ENCODE data around the gene NRF1.
A peak's percentile ranks its signal among the peaks of the same experiment; 100 is the strongest.
"Not testable (repeated sequence)": the region's sequence is repeated elsewhere in the genome, so short reads cannot be mapped to it uniquely, and the experiment has no call there.

NRF1 gene

DNA sequence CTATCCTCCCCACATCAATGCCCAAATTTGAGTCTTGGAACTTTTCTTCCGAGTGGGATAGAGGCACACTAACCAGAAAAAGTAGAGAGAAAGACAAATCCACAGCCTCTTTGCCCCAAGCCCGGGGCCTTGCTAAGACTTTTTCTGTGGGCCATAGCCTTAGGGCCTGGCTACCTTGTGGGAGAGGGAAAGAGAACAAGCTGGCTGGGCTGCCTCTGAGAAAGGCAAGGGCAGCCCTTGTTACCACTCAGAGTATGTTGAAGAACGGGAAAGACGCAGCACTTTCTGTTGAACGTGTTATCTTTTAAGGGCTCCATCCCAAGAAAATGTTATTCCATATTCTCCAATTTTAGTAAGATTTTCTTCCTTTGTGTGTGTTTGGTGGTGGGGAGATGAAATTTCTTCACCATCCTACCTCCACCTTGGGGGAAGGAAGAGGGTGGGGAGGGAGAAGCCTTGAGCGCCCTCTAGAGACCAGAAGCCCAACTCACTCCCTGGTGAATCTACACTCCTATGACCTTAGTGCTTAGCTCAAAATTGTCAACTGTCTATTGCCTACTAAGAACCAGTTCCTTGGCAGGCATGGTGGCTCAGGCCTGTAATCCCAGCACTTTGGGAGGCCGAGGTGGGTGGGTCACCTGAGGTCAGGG is 3.9 kb upstream of the NRF1 start:
- peak; percentile 60 for DNase-seq (ENCODE audit: low spot score)

GRCh38 chr7:129609666-129610065 is 1.9 kb upstream of the NRF1 start:
- DNase-seq (ENCODE audit: low spot score), result peak; percentile 19

GRCh38 chr7:129610709-129611245 is 743 bp upstream of the NRF1 start:
- no peak for DNase-seq (ENCODE audit: low spot score)

DNA sequence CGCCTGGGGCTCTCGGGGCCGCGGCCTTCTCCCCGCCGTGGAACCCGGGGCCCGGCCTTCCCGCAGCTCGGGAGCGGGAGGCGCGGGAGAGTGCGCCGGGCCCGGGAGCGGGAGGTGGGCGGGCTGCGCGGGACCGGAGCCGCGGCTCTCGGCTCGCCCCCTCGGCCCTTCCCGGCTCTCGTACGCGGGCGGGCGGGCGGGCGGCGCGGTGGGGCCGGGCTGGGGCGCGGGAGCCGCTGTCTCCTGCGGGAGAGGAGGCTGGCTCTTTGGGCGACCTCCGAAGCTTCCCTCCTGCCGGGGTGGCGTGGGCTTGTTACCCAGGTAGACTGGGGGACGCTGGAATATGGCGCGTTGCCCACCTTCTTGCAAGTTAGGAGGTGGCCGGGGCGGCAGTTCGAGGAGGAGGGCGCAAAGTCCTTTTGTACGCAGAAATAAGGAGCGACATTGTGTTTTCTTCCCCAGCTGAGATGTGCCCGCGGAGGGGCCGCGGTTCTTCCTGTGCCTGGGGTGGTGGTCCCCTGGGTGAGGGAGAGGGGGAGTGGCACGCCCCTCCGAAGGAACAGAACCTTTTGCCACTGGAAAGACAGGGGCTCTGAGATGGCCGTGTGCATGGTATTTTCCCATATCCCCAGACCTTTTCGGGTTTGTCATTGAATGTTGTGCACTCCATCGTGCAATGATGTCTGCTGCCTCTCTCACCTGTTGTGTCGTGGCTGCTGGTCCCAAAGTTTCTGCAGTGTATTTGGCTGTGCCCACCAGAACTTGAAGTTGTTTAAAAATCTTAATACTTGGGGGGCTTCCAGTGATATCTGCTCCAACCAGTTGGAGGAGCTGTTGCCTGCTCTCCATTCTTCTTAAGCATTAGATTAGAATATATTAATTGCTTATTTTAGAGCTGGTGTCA is 844 bp downstream of the NRF1 start:
- DNase-seq (ENCODE audit: low spot score), result no peak

DNA sequence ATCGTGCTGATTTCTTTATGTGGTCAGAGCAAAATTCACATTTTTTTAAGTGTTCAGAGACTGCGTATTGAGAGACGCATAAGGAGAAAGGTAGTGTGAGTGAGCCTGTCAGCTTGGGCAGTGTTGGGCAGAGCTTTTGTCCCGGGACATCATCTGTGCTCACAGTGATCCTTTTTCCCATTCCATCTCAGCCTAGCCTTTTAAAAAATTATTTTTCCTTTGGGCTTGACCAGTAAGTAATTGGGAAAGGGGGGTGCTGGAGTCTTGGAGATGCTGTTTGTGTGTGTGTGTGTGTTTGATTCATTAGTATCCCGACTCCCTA is 1.5 kb downstream of the NRF1 start:
- no peak for DNase-seq (ENCODE audit: low spot score)

DNA sequence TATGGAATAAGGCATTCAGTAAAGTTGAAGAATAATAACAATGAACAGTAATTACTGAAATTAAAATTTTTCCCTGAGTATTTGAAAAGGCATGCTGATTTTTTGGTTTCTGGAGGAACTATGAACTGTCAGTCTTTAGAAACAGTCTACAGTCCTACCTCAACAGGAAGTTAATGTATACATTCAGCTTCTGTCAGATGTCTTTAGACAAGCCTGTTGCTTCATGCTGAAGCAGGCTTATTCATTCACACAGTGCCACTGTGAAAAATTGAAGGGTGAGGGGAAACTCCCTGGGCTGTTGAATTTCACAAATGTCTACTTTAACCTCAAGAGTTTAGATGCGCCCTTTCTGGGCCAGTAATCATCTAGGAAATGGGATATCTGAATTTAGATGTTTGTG is 3.5 kb downstream of the NRF1 start:
- DNase-seq (ENCODE audit: low spot score), result no peak

DNA sequence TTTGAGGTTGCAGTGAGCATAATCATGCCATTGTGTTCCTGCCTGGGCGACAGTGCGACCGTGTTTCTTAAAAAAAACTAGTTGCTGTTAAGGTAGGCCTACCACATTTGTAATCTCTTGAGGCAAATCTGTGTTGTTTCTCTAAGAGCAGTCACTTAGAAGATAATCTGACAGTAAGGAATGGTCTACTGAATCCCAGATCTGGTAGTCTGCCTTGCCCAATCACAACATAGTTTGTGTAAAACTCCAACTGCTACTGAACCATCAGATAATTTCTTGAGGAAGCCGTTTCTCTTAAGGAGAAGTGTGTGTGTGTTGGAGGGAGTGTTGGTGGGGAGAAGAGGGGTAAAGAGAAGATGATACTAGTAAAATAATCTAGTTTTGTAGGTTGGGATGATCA is 5.0 kb downstream of the NRF1 start:
- no peak for DNase-seq (ENCODE audit: low spot score)

DNA sequence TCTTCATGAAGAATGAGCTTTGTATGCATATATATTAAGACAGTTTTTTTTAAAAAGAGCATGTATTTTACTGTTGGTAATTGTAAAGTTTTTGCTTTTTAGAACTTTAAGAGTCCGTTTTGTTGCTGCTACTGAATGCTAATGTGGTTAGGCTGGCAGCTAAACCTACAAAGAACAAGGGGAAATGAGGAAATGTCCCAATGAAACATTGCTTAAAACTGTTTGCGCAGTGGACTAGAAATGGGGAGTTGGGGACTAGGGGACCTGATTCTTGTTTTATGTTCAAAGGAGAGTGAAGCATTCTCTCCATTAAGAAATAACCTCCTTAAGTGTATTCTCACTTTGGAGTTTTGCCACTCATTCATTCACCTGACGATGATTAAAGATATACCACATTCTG is 5.7 kb downstream of the NRF1 start:
- DNase-seq (ENCODE audit: low spot score), result no peak

DNA sequence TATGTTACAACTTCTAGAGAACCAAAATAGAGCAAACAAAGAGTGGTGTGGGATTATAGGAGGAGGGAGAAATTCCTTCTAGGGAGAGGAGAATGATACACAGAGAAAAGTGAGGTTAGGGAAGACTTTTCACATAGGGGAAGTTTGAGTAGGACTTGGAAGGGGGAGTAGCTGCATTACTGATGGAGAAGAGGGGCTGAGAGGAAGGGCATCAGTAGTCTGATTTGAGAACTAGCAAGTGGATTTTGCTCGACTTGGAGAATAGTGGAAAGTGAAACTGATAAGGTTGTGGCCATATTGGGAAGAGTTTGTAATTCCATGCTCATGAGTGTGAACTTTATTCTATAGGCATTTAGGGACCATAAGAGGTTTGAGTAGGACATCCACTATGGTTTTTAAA is 6.1 kb downstream of the NRF1 start:
- DNase-seq (ENCODE audit: low spot score), result no peak

- DNase-seq (ENCODE audit: low spot score), result no peak
Measured at GRCh38 chr7:129626896-129627295, 15.4 kb downstream of the NRF1 start.

DNA sequence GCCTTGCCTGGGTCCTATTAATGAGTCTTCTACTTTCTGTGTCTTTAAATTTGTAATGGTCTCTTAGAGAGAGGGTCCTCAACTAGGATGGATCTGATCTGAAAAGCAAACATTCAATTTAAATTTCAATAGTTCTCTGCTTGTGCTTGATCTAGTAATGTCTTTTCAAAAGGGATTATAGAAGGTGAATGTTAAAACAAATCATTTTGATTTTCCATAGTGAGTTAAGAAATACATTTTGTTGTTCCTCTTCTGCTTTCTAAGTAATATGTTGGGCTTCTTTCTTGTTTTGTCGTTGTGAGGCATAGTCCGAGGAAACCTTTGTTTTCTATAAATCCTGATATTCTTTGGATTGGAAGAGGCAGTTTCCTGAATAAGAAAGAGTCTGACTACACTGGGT is 18.8 kb downstream of the NRF1 start:
- DNase-seq (ENCODE audit: low spot score), result no peak

- no peak for DNase-seq (ENCODE audit: low spot score)
Measured at GRCh38 chr7:129634361-129635034, 23.0 kb downstream of the NRF1 start.

- DNase-seq (ENCODE audit: low spot score), result peak; percentile 76
Measured at GRCh38 chr7:129635300-129636029, 23.9 kb downstream of the NRF1 start.

- DNase-seq (ENCODE audit: low spot score), result not testable (repeated sequence)
Measured at GRCh38 chr7:129636030-129636550, 24.6 kb downstream of the NRF1 start.

GRCh38 chr7:129636641-129637040 is 25.1 kb downstream of the NRF1 start:
- DNase-seq (ENCODE audit: low spot score), result no peak

- DNase-seq (ENCODE audit: low spot score), result no peak
Measured at GRCh38 chr7:129640400-129640799, 28.9 kb downstream of the NRF1 start.

DNA sequence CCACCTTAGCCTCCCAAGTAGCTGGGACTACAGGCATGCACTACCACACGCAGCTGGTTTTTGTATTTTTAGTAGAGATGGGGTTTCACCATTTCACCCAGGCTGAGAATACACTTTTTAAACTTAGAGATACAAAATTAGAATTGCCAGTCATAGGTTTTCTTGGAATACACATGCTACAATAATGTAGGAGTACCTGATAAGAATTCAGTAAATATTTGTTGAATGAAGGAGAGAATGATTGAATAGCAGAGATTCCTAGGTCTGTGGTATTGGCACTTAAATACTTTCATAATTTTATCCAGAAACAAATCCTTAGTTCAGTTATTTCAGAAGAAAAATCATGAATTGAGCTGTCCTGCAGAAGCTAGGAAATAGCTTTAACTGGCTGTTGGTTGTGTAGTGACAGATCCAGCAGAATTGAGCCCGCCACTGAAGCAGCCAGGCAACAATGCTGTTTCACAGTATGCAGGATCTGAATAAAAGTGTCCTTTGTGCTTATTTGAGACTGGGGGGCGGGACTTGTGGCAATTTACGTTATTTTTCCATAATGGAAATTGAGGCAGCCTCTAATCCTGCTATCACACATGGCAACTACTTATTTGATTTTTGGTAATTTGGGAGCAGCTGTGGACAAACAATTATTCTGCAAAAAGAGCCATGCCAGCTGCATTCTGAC is 31.5 kb downstream of the NRF1 start:
- DNase-seq (ENCODE audit: low spot score), result no peak

DNA sequence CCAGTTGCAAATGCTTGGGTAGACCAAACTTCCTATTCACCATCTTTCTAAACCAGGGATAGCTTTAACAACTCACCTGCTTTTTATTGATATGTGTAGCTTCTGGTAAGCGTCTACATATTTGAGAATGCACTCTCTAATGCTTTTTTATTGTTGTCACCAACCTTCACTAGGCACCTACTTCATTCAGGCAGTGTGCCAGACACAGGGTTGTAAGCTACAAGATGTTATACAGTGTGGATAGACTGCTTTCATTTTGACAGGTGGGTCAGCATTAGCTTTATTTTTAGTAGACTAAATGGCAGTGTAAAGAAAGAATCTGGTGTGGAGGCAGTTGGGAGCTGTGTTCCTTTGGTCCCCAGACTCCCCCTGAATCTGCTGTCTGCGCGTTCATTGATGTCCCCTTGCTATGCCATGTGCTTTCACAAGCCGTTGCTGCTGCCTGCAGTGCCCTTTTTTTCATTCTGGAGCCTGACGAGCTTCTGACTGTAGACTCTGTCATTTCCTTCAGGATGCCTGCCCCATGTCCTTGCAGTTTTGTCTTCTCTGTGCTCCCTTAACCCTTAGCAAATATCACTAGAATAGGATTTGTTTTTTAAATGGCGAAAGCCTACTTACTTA is 32.1 kb downstream of the NRF1 start:
- no peak for DNase-seq (ENCODE audit: low spot score)

DNA sequence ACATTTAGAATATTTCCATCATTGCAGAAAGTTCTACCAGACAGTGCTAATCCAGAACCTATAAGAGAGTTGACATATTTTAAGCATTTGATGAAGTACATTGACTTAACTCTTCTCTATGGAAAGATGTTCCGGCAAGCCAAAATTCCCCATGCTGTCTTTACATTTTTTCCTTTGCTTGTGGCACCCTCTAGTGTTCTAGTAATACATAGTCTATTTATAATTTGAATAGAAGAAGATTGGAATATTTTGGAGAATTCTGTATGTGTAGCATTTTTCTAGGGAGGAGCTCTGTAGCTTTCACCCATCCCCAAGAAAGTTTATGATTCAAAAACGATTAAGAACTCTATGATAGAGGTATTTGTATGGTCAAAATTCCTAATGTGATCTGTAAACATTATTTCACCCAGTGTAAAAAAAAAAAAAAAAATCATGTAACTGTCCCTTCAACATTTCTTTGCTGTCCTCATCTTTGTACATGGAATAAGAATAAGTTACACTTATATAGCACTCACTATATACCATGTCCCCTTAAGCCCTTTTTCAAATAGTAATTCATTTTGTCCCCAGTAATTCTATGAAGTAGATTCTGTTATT is 33.2 kb downstream of the NRF1 start:
- peak; percentile 24 for DNase-seq (ENCODE audit: low spot score)

GRCh38 chr7:129646369-129647021 is 35.0 kb downstream of the NRF1 start:
- no peak for DNase-seq (ENCODE audit: low spot score)

All from AG08396 (cell line).